T-cell (primary cell): ENCODE data around the gene FAM227B. TPM values are rescaled to one million over a fixed set of nuclear protein-coding genes. Genes with fewer than 3 reads are reported as not detected.
A peak's percentile ranks its signal among the peaks of the same experiment; 100 is the strongest.

Experiments used
- ATAC-seq, 4 experiments: fragments of 200-7000 bp in 3 of 4; fragments of 150-1000 bp in 1 of 4; cut with Tn5 transposase; replicated peaks in 1 of 4; 1 replicate in 3 of 4; 2 replicates in 1 of 4; pipeline ENCODE4 v1.10.0; 2021; ENCODE audit warnings: moderate library complexity in 3 of 4, mild to moderate bottlenecking in 2 of 4, moderate number of reproducible peaks in 1 of 4
- CTCF ChIA-PET, 2 donors: fragments of 300-600 bp; sonication (Branson Sonifier 250); formaldehyde crosslinking; loops; one replicate each; lab custom pipeline; 2022; ENCODE audit warnings: antibody characterized with exemption in 2 of 2; lab: Charles Lee
- POLR2A ChIA-PET, 2 donors: fragments of 300-600 bp; sonication (Branson Sonifier 250); formaldehyde crosslinking; loops; one replicate each; lab custom pipeline; 2022; ENCODE audit warnings: antibody characterized with exemption in 2 of 2; lab: Charles Lee
- DNase-seq, 35 experiments: peaks; one replicate each; pipeline versions ENCODE4 v3.0.0 to v3.0.0-alpha.2; 2013 to 2023
- H3K27ac ChIP-seq: one replicate; pipeline ENCODE4 v1.5.1; 2013; ENCODE audit warnings: low read length
- H3K27me3 ChIP-seq, 2 experiments: replicated peaks in 1 of 2; 1 replicate in 1 of 2; 2 replicates in 1 of 2; pipeline versions ENCODE4 v1.6.1 to v1.7.0; 2013; ENCODE audit warnings: low read length in 1 of 2, mixed read lengths in 1 of 2; ENCODE audit not compliant: control insufficient read depth in 2 of 2, insufficient read depth in 2 of 2; ENCODE audit errors: extremely low read depth in 1 of 2
- H3K36me3 ChIP-seq, 2 donors: 1 replicate in 1 of 2; 2 replicates in 1 of 2; pipeline versions ENCODE4 v1.6.1 to v1.7.0; 2013; ENCODE audit warnings: low read length in 1 of 2; ENCODE audit not compliant: control insufficient read depth in 2 of 2, insufficient read depth in 1 of 2; ENCODE audit errors: extremely low read depth in 1 of 2
- H3K4me1 ChIP-seq, 2 experiments: 1 replicate in 1 of 2; 2 replicates in 1 of 2; pipeline versions ENCODE4 v1.6.1 to v1.7.0; 2013; ENCODE audit warnings: low read length in 2 of 2, mixed read lengths in 1 of 2; ENCODE audit not compliant: insufficient read depth in 2 of 2, control insufficient read depth in 1 of 2; ENCODE audit errors: extremely low read depth in 1 of 2
- H3K4me3 ChIP-seq, 2 donors: 1 replicate in 1 of 2; 2 replicates in 1 of 2; pipeline versions ENCODE4 v1.5.1 to v1.7.0; 2013; ENCODE audit warnings: mild to moderate bottlenecking in 2 of 2, low read length in 1 of 2, moderate library complexity in 1 of 2; ENCODE audit not compliant: control insufficient read depth in 1 of 2; ENCODE audit errors: extremely low read depth in 1 of 2
- H3K9me3 ChIP-seq: 2 replicates; pipeline ENCODE4 v1.7.0; 2013
- H3K27ac Mint-ChIP-seq, 2 donors: one replicate each; pipeline ENCODE4 v1.8.0; 2020 to 2021; ENCODE audit warnings: mild to moderate bottlenecking in 2 of 2, mixed read lengths in 2 of 2
- H3K27me3 Mint-ChIP-seq, 2 donors: one replicate each; pipeline ENCODE4 v1.8.0; 2021 to 2022; ENCODE audit warnings: mixed read lengths in 2 of 2
- H3K36me3 Mint-ChIP-seq: one replicate; pipeline ENCODE4 v1.8.0; 2021; ENCODE audit warnings: mixed read lengths
- H3K4me1 Mint-ChIP-seq, 3 donors: one replicate each; pipeline ENCODE4 v1.8.0; 2020 to 2022; ENCODE audit warnings: mixed read lengths in 3 of 3, mild to moderate bottlenecking in 1 of 3
- H3K4me3 Mint-ChIP-seq, 3 donors: one replicate each; pipeline ENCODE4 v1.8.0; 2020 to 2022; ENCODE audit warnings: mild to moderate bottlenecking in 3 of 3, mixed read lengths in 3 of 3, moderate library complexity in 3 of 3
- H3K9me3 Mint-ChIP-seq, 3 donors: one replicate each; pipeline ENCODE4 v1.8.0; 2020 to 2022; ENCODE audit warnings: mixed read lengths in 3 of 3
- WGBS: methylation state at CpG from one replicate; pipeline ENCODE4 v1.1.5; 2013; ENCODE audit warnings: missing lambda C conversion rate; ENCODE audit not compliant: insufficient coverage; 5-methylcytosine and 5-hydroxymethylcytosine counted together
- total RNA-seq, 35 experiments: library from RNA in 6 of 35; stranded (reverse) in 6 of 35; fragments of 120-200 nt in 1 of 35; gene quantifications; one replicate each; pipeline versions ENCODE4 v1.2.1 to v1.2.4 and lab custom pipeline; 2013 to 2026

FAM227B gene
- total RNA-seq, 5 donors from 2014 or later (not counting 1 experiment from before 2014, with no cell fraction given): 4.7 to 11.2 (median 8.0) TPM

GRCh38 chr15:49383266-49383665 is 237.4 kb downstream of the FAM227B start:
- POLR2A ChIA-PET: no interaction called here
- H3K27me3 Mint-ChIP-seq: peaks cover 0 to 8% of the 10 kb centered on the region in 2 donors
- no peaks in the 10 kb centered on the region for H3K4me1 Mint-ChIP-seq
- ATAC-seq (no peak), DNase-seq (no peak)
- Histone ChIP-seq H3K4me1 (no peaks in the 10 kb centered on the region), H3K36me3 (no peaks in the 10 kb centered on the region), H3K27me3 (no peaks in the 10 kb centered on the region), H3K9me3 (no peaks in the 10 kb centered on the region), H3K27ac (no peak overlapping the region), H3K4me3 (no peak overlapping the region)
- no peak overlapping the region for H3K4me3 Mint-ChIP-seq
- peaks cover 4% of the 10 kb centered on the region for H3K36me3 Mint-ChIP-seq
- H3K27ac Mint-ChIP-seq: no peak overlapping the region
- peaks cover 0 to 11% (median 1%) of the 10 kb centered on the region in 3 donors for H3K9me3 Mint-ChIP-seq
- no CpG with 5 or more reads among the region's 1 CpG for WGBS
- CTCF ChIA-PET: no interaction called here

GRCh38 chr15:49382394-49382793 is 238.2 kb downstream of the FAM227B start:
- H3K4me1 Mint-ChIP-seq: no peaks in the 10 kb centered on the region
- peaks cover 0 to 7% of the 10 kb centered on the region in 2 donors for H3K27me3 Mint-ChIP-seq
- POLR2A ChIA-PET: no interaction called here
- no peaks in the 10 kb centered on the region for H3K36me3 ChIP-seq
- H3K4me3 ChIP-seq: no peak overlapping the region
- ATAC-seq (no peak), DNase-seq (no peak)
- no peak overlapping the region for H3K27ac ChIP-seq
- H3K27me3 ChIP-seq: no peaks in the 10 kb centered on the region
- no peaks in the 10 kb centered on the region for H3K9me3 ChIP-seq
- peaks cover 0 to 11% (median 0%) of the 10 kb centered on the region in 3 donors for H3K9me3 Mint-ChIP-seq
- H3K4me1 ChIP-seq: no peaks in the 10 kb centered on the region
- no peak overlapping the region for H3K4me3 Mint-ChIP-seq
- H3K36me3 Mint-ChIP-seq: peaks cover 4% of the 10 kb centered on the region
- CTCF ChIA-PET: no interaction called here
- no peak overlapping the region for H3K27ac Mint-ChIP-seq

GRCh38 chr15:49380912-49381311 is 239.7 kb downstream of the FAM227B start:
- H3K4me1 ChIP-seq: no peaks in the 10 kb centered on the region
- Mint-ChIP-seq H3K4me3 (no peak overlapping the region), H3K4me1 (no peaks in the 10 kb centered on the region), H3K9me3 (no peaks in the 10 kb centered on the region), H3K27ac (no peak overlapping the region), H3K27me3 (peaks cover 0 to 7% of the 10 kb centered on the region in 2 donors), H3K36me3 (peaks cover 4% of the 10 kb centered on the region)
- no peaks in the 10 kb centered on the region for H3K9me3 ChIP-seq
- POLR2A ChIA-PET: no interaction called here
- WGBS: 100% methylated on average over 2 of the region's 5 CpGs
- no peaks in the 10 kb centered on the region for H3K27me3 ChIP-seq
- H3K27ac ChIP-seq: no peak overlapping the region
- DNase-seq (no peak), ATAC-seq (no peak)
- no peak overlapping the region for H3K4me3 ChIP-seq
- CTCF ChIA-PET: no interaction called here
- H3K36me3 ChIP-seq: no peaks in the 10 kb centered on the region

- Histone ChIP-seq H3K4me3 (no peak overlapping the region), H3K9me3 (no peaks in the 10 kb centered on the region), H3K36me3 (no peaks in the 10 kb centered on the region), H3K27me3 (no peaks in the 10 kb centered on the region), H3K4me1 (no peaks in the 10 kb centered on the region), H3K27ac (no peak overlapping the region)
- peaks cover 4% of the 10 kb centered on the region for H3K36me3 Mint-ChIP-seq
- no peak overlapping the region for H3K4me3 Mint-ChIP-seq
- ChIA-PET POLR2A (no interaction called here), CTCF (no interaction called here)
- no peaks in the 10 kb centered on the region for H3K4me1 Mint-ChIP-seq
- ATAC-seq (no peak), DNase-seq (no peak)
- WGBS: 72% methylated on average over 4 of the region's 4 CpGs
- no peak overlapping the region for H3K27ac Mint-ChIP-seq
- H3K27me3 Mint-ChIP-seq: peaks cover 0 to 7% of the 10 kb centered on the region in 2 donors
- H3K9me3 Mint-ChIP-seq: no peaks in the 10 kb centered on the region
Observed at GRCh38 chr15:49379996-49380395, 240.6 kb downstream of the FAM227B start.

- no peaks in the 10 kb centered on the region for H3K36me3 ChIP-seq
- ChIA-PET POLR2A (no interaction called here), CTCF (no interaction called here)
- H3K27ac ChIP-seq: no peak overlapping the region
- no peaks in the 10 kb centered on the region for H3K27me3 ChIP-seq
- H3K9me3 ChIP-seq: no peaks in the 10 kb centered on the region
- Mint-ChIP-seq H3K4me3 (no peak overlapping the region), H3K9me3 (peaks cover 0 to 4% (median 3%) of the 10 kb centered on the region in 3 donors), H3K36me3 (no peaks in the 10 kb centered on the region), H3K27ac (no peak overlapping the region), H3K27me3 (no peaks in the 10 kb centered on the region), H3K4me1 (no peaks in the 10 kb centered on the region)
- WGBS: no CpG with 5 or more reads among the region's 1 CpG
- ATAC-seq (no peak), DNase-seq (no peak)
- no peak overlapping the region for H3K4me3 ChIP-seq
- H3K4me1 ChIP-seq: no peaks in the 10 kb centered on the region
Observed at GRCh38 chr15:49372366-49372765, 248.3 kb downstream of the FAM227B start.

GRCh38 chr15:49370782-49371181 is 249.8 kb downstream of the FAM227B start:
- CTCF ChIA-PET: no interaction called here
- POLR2A ChIA-PET: no interaction called here
- H3K9me3 Mint-ChIP-seq: peaks cover 3 to 11% (median 6%) of the 10 kb centered on the region in 3 donors

GRCh38 chr15:49366496-49366895 is 254.1 kb downstream of the FAM227B start:
- no peaks in the 10 kb centered on the region for H3K4me1 Mint-ChIP-seq
- POLR2A ChIA-PET: no interaction called here

More at GRCh38 chr15:49370782-49371181, 249.8 kb downstream of the FAM227B start:
- H3K4me1 Mint-ChIP-seq: no peaks in the 10 kb centered on the region
- Histone ChIP-seq H3K9me3 (no peaks in the 10 kb centered on the region), H3K4me3 (no peak overlapping the region), H3K4me1 (no peaks in the 10 kb centered on the region), H3K27ac (no peak overlapping the region), H3K36me3 (no peaks in the 10 kb centered on the region), H3K27me3 (no peaks in the 10 kb centered on the region)
- no peak overlapping the region for H3K4me3 Mint-ChIP-seq
- no peak overlapping the region for H3K27ac Mint-ChIP-seq
- WGBS: 80% methylated on average over 1 of the region's 1 CpG
- DNase-seq: peak in 1 of 35 experiments; percentile 1
- peaks cover 6% of the 10 kb centered on the region for H3K36me3 Mint-ChIP-seq
- no peak for ATAC-seq
- no peaks in the 10 kb centered on the region for H3K27me3 Mint-ChIP-seq

More at GRCh38 chr15:49366496-49366895, 254.1 kb downstream of the FAM227B start:
- Mint-ChIP-seq H3K9me3 (peaks cover 7 to 21% (median 16%) of the 10 kb centered on the region in 3 donors), H3K27ac (no peak overlapping the region), H3K36me3 (peaks cover 15% of the 10 kb centered on the region), H3K4me3 (no peak overlapping the region), H3K27me3 (no peaks in the 10 kb centered on the region)
- CTCF ChIA-PET: no interaction called here
- DNase-seq (no peak), ATAC-seq (no peak)
- no peaks in the 10 kb centered on the region for H3K36me3 ChIP-seq
- no peaks in the 10 kb centered on the region for H3K9me3 ChIP-seq
- H3K27ac ChIP-seq: no peak overlapping the region
- WGBS: 96% methylated on average over 16 of the region's 22 CpGs
- H3K27me3 ChIP-seq: no peaks in the 10 kb centered on the region
- H3K4me3 ChIP-seq: no peak overlapping the region
- H3K4me1 ChIP-seq: no peaks in the 10 kb centered on the region
